ENCODE measurements around the gene LRRC10B.

LRRC10B gene

GRCh38 chr11:61497876-61498275 lies 10.7 kb upstream of the LRRC10B start:
- Histone ChIP-seq H3K36me3 (ENCODE audit: insufficient read depth, low read length) (no peaks in the 10 kb centered on the region), H3K27me3 (ENCODE audit: insufficient read depth, low read length) (no peaks in the 10 kb centered on the region), H3K4me3 (ENCODE audit: low read depth, low read length) (no peak overlapping the region)

GRCh38 chr11:61498767-61499341 lies 9.7 kb upstream of the LRRC10B start:
- Histone ChIP-seq H3K36me3 (ENCODE audit: insufficient read depth, low read length) (no peaks in the 10 kb centered on the region), H2AFZ (ENCODE audit: low read length, unreplicated experiment) (no peak overlapping the region), H3K27ac (ENCODE audit: low read depth, low read length) (no peak overlapping the region), H3K27me3 (ENCODE audit: insufficient read depth, low read length) (no peaks in the 10 kb centered on the region), H3K4me3 (ENCODE audit: low read depth, low read length) (no peak overlapping the region), H3K79me2 (ENCODE audit: control insufficient read depth, insufficient read depth, low read length, unreplicated experiment) (no peaks in the 10 kb centered on the region), H3K4me1 (ENCODE audit: control insufficient read depth, insufficient read depth, low read length, unreplicated experiment) (no peaks in the 10 kb centered on the region)

More at GRCh38 chr11:61497876-61498275, 10.7 kb upstream of the LRRC10B start:
- Histone ChIP-seq H3K79me2 (ENCODE audit: control insufficient read depth, insufficient read depth, low read length, unreplicated experiment) (no peaks in the 10 kb centered on the region), H3K27ac (ENCODE audit: low read depth, low read length) (no peak overlapping the region), H2AFZ (ENCODE audit: low read length, unreplicated experiment) (no peak overlapping the region), H3K4me1 (ENCODE audit: control insufficient read depth, insufficient read depth, low read length, unreplicated experiment) (no peaks in the 10 kb centered on the region)

- H3K79me2 ChIP-seq (ENCODE audit: control insufficient read depth, insufficient read depth, low read length, unreplicated experiment): no peaks in the 10 kb centered on the region
- H3K4me1 ChIP-seq (ENCODE audit: control insufficient read depth, insufficient read depth, low read length, unreplicated experiment): no peaks in the 10 kb centered on the region
- H3K36me3 ChIP-seq (ENCODE audit: insufficient read depth, low read length): no peaks in the 10 kb centered on the region
- no peak overlapping the region for H3K27ac ChIP-seq (ENCODE audit: low read depth, low read length)
- H3K27me3 ChIP-seq (ENCODE audit: insufficient read depth, low read length): 0 out of 2 replicates have a peak, but pooled peaks cover 3% of the 10 kb centered on the region
- no peak overlapping the region for H3K4me3 ChIP-seq (ENCODE audit: low read depth, low read length)
- no peak overlapping the region for H2AFZ ChIP-seq (ENCODE audit: low read length, unreplicated experiment)
These were observed 8.6 kb upstream of the LRRC10B start for GRCh38 chr11:61499816-61500491.

GRCh38 chr11:61502522-61502921 lies 6.0 kb upstream of the LRRC10B start:
- Histone ChIP-seq H3K27me3 (ENCODE audit: insufficient read depth, low read length) (peaks cover 18% of the 10 kb centered on the region), H3K79me2 (ENCODE audit: control insufficient read depth, insufficient read depth, low read length, unreplicated experiment) (no peaks in the 10 kb centered on the region), H3K4me3 (ENCODE audit: low read depth, low read length) (no peak overlapping the region), H2AFZ (ENCODE audit: low read length, unreplicated experiment) (no peak overlapping the region), H3K36me3 (ENCODE audit: insufficient read depth, low read length) (no peaks in the 10 kb centered on the region), H3K4me1 (ENCODE audit: control insufficient read depth, insufficient read depth, low read length, unreplicated experiment) (no peaks in the 10 kb centered on the region), H3K27ac (ENCODE audit: low read depth, low read length) (no peak overlapping the region)

- no peak overlapping the region for H2AFZ ChIP-seq (ENCODE audit: low read length, unreplicated experiment)
- H3K27me3 ChIP-seq (ENCODE audit: insufficient read depth, low read length): peaks cover 25% of the 10 kb centered on the region
- H3K36me3 ChIP-seq (ENCODE audit: insufficient read depth, low read length): no peaks in the 10 kb centered on the region
- no peaks in the 10 kb centered on the region for H3K4me1 ChIP-seq (ENCODE audit: control insufficient read depth, insufficient read depth, low read length, unreplicated experiment)
- H3K4me3 ChIP-seq (ENCODE audit: low read depth, low read length): no peak overlapping the region
- no peaks in the 10 kb centered on the region for H3K79me2 ChIP-seq (ENCODE audit: control insufficient read depth, insufficient read depth, low read length, unreplicated experiment)
- H3K27ac ChIP-seq (ENCODE audit: low read depth, low read length): no peak overlapping the region
These were observed 5.3 kb upstream of the LRRC10B start for GRCh38 chr11:61503135-61503770.

GRCh38 chr11:61505106-61505505 lies 3.4 kb upstream of the LRRC10B start:
- no peaks in the 10 kb centered on the region for H3K79me2 ChIP-seq (ENCODE audit: control insufficient read depth, insufficient read depth, low read length, unreplicated experiment)
- H3K36me3 ChIP-seq (ENCODE audit: insufficient read depth, low read length): no peaks in the 10 kb centered on the region
- H3K27ac ChIP-seq (ENCODE audit: low read depth, low read length): no peak overlapping the region
- peaks cover 28% of the 10 kb centered on the region for H3K27me3 ChIP-seq (ENCODE audit: insufficient read depth, low read length)
- H2AFZ ChIP-seq (ENCODE audit: low read length, unreplicated experiment): no peak overlapping the region
- no peaks in the 10 kb centered on the region for H3K4me1 ChIP-seq (ENCODE audit: control insufficient read depth, insufficient read depth, low read length, unreplicated experiment)
- H3K4me3 ChIP-seq (ENCODE audit: low read depth, low read length): no peak overlapping the region

- H2AFZ ChIP-seq (ENCODE audit: low read length, unreplicated experiment): no peak overlapping the region
- H3K79me2 ChIP-seq (ENCODE audit: control insufficient read depth, insufficient read depth, low read length, unreplicated experiment): no peaks in the 10 kb centered on the region
- no peak overlapping the region for H3K4me3 ChIP-seq (ENCODE audit: low read depth, low read length)
- no peaks in the 10 kb centered on the region for H3K36me3 ChIP-seq (ENCODE audit: insufficient read depth, low read length)
- no peak overlapping the region for H3K27ac ChIP-seq (ENCODE audit: low read depth, low read length)
- no peaks in the 10 kb centered on the region for H3K4me1 ChIP-seq (ENCODE audit: control insufficient read depth, insufficient read depth, low read length, unreplicated experiment)
- H3K27me3 ChIP-seq (ENCODE audit: insufficient read depth, low read length): peaks cover 28% of the 10 kb centered on the region
These were observed 2.9 kb upstream of the LRRC10B start for GRCh38 chr11:61505640-61506155.

- no peak overlapping the region for H2AFZ ChIP-seq (ENCODE audit: low read length, unreplicated experiment)
- no peak overlapping the region for H3K4me3 ChIP-seq (ENCODE audit: low read depth, low read length)
- no peaks in the 10 kb centered on the region for H3K79me2 ChIP-seq (ENCODE audit: control insufficient read depth, insufficient read depth, low read length, unreplicated experiment)
- no peaks in the 10 kb centered on the region for H3K4me1 ChIP-seq (ENCODE audit: control insufficient read depth, insufficient read depth, low read length, unreplicated experiment)
- H3K27me3 ChIP-seq (ENCODE audit: insufficient read depth, low read length): peaks cover 28% of the 10 kb centered on the region
- H3K36me3 ChIP-seq (ENCODE audit: insufficient read depth, low read length): no peaks in the 10 kb centered on the region
- no peak overlapping the region for H3K27ac ChIP-seq (ENCODE audit: low read depth, low read length)
These were observed 1.4 kb upstream of the LRRC10B start for GRCh38 chr11:61507012-61507768.

GRCh38 chr11:61509043-61510029 lies 787 bp downstream of the LRRC10B start:
- Histone ChIP-seq H2AFZ (ENCODE audit: low read length, unreplicated experiment) (peak overlapping the region; percentile 53), H3K4me3 (ENCODE audit: low read depth, low read length) (peak overlapping the region; percentile 69), H3K79me2 (ENCODE audit: control insufficient read depth, insufficient read depth, low read length, unreplicated experiment) (no peaks in the 10 kb centered on the region), H3K27me3 (ENCODE audit: insufficient read depth, low read length) (peaks cover 28% of the 10 kb centered on the region), H3K27ac (ENCODE audit: low read depth, low read length) (no peak overlapping the region), H3K36me3 (ENCODE audit: insufficient read depth, low read length) (no peaks in the 10 kb centered on the region), H3K4me1 (ENCODE audit: control insufficient read depth, insufficient read depth, low read length, unreplicated experiment) (no peaks in the 10 kb centered on the region)
